Activated naive CD4-positive, alpha-beta T cell treated with anti-CD3 and anti-CD28 coated beads, Interleukin-2, amount 50 U/mL, for 72 hours (primary cell): Measurements from ENCODE around the gene DCBLD2. TPM values are rescaled to one million over a fixed set of nuclear protein-coding genes. Genes with fewer than 3 reads are reported as not detected.

Experiments
- ATAC-seq, 2 donors: fragments of 150-1000 bp; cut with Tn5 transposase; 2 replicates each; pipeline ENCODE4 v1.10.0; 2021; ENCODE audit warnings: mild to moderate bottlenecking in 2 of 2, moderate library complexity in 2 of 2
- DNase-seq, 2 donors: peaks; one replicate each; pipeline ENCODE4 v3.0.0; 2021 to 2022; ENCODE audit warnings: low spot score in 2 of 2
- H3K27ac Mint-ChIP-seq, 2 donors: one replicate each; pipeline ENCODE4 v1.8.0; 2022; ENCODE audit warnings: mild to moderate bottlenecking in 2 of 2, mixed read lengths in 2 of 2
- H3K36me3 Mint-ChIP-seq, 2 donors: one replicate each; pipeline ENCODE4 v1.8.0; 2022; ENCODE audit warnings: mixed read lengths in 2 of 2
- H3K9me3 Mint-ChIP-seq, 2 donors: one replicate each; pipeline ENCODE4 v1.8.0; 2022; ENCODE audit warnings: mixed read lengths in 2 of 2
- total RNA-seq, 2 donors: library from RNA; stranded (reverse); gene quantifications; one replicate each; pipeline ENCODE4 v1.2.3, GENCODE V29; 2022

Gene DCBLD2, protein sequence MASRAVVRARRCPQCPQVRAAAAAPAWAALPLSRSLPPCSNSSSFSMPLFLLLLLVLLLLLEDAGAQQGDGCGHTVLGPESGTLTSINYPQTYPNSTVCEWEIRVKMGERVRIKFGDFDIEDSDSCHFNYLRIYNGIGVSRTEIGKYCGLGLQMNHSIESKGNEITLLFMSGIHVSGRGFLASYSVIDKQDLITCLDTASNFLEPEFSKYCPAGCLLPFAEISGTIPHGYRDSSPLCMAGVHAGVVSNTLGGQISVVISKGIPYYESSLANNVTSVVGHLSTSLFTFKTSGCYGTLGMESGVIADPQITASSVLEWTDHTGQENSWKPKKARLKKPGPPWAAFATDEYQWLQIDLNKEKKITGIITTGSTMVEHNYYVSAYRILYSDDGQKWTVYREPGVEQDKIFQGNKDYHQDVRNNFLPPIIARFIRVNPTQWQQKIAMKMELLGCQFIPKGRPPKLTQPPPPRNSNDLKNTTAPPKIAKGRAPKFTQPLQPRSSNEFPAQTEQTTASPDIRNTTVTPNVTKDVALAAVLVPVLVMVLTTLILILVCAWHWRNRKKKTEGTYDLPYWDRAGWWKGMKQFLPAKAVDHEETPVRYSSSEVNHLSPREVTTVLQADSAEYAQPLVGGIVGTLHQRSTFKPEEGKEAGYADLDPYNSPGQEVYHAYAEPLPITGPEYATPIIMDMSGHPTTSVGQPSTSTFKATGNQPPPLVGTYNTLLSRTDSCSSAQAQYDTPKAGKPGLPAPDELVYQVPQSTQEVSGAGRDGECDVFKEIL
- 1 to 10 TPM; 2.8 to 3.2 TPM for total RNA-seq

- Mint-ChIP-seq H3K9me3 (no peaks in the 10 kb centered on the region), H3K36me3 (no peaks in the 10 kb centered on the region), H3K27ac (peak within 1 kb of the TSS; percentile 89 to 91)
- peak; percentile 97 to 98 for ATAC-seq
- DNase-seq = peak; percentile 93 to 97
Measured at GRCh38 chr3:98901392-98902350, at the start of gene DCBLD2. TSS of gene DCBLD2 (minus strand) at chr3:98901695. CDS start at chr3:98901326, 369 bp downstream.

DNA sequence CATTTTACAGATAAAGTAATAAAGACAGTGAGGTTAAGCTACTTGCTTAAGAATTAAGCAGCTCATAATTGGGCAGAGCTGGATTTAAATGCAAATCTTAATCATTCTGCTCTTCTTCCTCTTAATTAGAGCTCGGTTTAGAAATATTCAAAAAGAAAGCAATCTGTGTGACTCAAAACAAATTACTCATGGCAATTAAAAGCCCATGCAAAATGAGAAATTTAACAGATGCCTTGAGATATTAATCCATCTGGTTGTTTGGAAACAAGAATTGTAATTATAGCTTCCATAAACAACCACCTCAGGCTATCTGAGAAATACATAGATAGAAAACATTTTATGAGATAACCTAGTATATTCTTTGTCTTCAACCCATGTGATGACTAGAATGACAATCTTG is 44.2 kb upstream of the DCBLD2 start:
- no peak overlapping the region for H3K27ac Mint-ChIP-seq
- ATAC-seq (no peak), DNase-seq (no peak)
- H3K36me3 Mint-ChIP-seq = no peaks in the 10 kb centered on the region
- H3K9me3 Mint-ChIP-seq = no peaks in the 10 kb centered on the region

DNA sequence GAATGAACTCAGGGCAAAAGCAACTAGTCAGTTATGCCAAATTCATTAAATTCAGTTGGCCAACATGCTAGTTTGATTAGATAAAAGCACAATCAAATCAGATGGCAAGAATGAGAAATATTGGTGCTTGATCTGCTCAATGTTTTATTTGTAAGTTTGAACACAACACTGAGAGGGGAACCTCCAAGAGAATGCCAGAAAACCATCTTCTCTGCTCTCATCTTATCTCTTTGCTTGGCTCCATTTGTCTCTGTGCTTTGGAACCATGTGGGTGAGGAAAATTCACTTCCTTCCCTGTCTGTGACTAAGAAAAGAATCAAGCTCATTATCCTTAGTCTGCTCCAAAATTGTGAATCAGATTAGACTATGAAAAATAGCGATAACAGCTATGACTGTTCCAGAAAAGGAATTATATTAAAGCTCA is 43.6 kb upstream of the DCBLD2 start:
- H3K9me3 Mint-ChIP-seq = no peaks in the 10 kb centered on the region
- H3K36me3 Mint-ChIP-seq = no peaks in the 10 kb centered on the region
- no peak overlapping the region for H3K27ac Mint-ChIP-seq
- no peak for ATAC-seq
- DNase-seq = no peak

DNA sequence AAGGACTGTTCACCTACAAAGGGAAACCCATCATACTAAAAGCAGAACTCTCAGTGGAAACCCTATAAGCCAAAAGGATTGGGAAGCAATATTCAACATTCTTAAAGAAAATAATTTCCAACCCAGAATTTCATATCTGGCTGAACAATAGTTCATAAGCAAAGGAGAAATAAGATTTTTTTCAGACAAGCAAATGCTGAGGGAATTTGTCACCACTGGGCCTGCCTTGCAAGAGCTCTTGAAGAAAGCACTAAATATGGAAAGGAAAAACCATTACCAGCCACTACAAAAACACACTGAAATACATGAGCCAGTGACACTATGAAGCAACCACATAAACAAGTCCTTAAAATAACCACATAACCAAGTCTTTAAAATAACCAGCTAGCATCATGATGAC is 28.9 kb upstream of the DCBLD2 start:
- no peak overlapping the region for H3K27ac Mint-ChIP-seq
- ATAC-seq (no peak), DNase-seq (no peak)
- peaks cover 12 to 13% of the 10 kb centered on the region in 2 donors for H3K9me3 Mint-ChIP-seq
- peaks cover 0 to 19% of the 10 kb centered on the region in 2 donors for H3K36me3 Mint-ChIP-seq

GRCh38 chr3:98921957-98922356 is 20.5 kb upstream of the DCBLD2 start:
- Mint-ChIP-seq H3K27ac (no peak overlapping the region), H3K9me3 (no peaks in the 10 kb centered on the region), H3K36me3 (no peaks in the 10 kb centered on the region)
- ATAC-seq = no peak
- DNase-seq = no peak

DNA sequence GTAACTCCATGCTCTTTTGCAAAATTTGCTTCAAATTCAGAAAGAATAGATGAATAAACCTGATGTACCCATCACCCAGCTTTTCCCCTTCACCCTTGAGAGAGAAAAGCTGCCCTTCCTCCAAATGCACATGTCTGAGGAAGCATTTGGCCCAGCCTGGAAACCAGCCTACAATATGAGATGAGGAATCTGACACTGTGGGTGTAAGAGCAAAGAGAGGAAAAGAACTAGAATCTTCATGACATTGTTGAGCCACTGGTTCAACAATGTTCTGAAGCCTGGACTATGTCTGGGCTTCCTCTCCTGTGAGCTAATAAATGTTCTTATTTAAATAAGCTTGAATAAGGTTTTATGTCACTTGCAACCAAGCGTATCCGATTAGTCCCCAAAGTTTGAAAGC is 18.7 kb upstream of the DCBLD2 start:
- no peak for DNase-seq
- no peak overlapping the region for H3K27ac Mint-ChIP-seq

GRCh38 chr3:98918586-98918985 is 17.1 kb upstream of the DCBLD2 start:
- ATAC-seq (no peak), DNase-seq (no peak)
- no peaks in the 10 kb centered on the region for H3K9me3 Mint-ChIP-seq
- no peak overlapping the region for H3K27ac Mint-ChIP-seq
- H3K36me3 Mint-ChIP-seq = no peaks in the 10 kb centered on the region

More for the DNA sequence above, 18.7 kb upstream of the DCBLD2 start:
- H3K36me3 Mint-ChIP-seq = no peaks in the 10 kb centered on the region
- no peaks in the 10 kb centered on the region for H3K9me3 Mint-ChIP-seq
- no peak for ATAC-seq

- ATAC-seq (no peak), DNase-seq (no peak)
- no peaks in the 10 kb centered on the region for H3K9me3 Mint-ChIP-seq
- H3K27ac Mint-ChIP-seq = no peak overlapping the region
- no peaks in the 10 kb centered on the region for H3K36me3 Mint-ChIP-seq
Measured at GRCh38 chr3:98917608-98918007, 16.1 kb upstream of the DCBLD2 start.

DNA sequence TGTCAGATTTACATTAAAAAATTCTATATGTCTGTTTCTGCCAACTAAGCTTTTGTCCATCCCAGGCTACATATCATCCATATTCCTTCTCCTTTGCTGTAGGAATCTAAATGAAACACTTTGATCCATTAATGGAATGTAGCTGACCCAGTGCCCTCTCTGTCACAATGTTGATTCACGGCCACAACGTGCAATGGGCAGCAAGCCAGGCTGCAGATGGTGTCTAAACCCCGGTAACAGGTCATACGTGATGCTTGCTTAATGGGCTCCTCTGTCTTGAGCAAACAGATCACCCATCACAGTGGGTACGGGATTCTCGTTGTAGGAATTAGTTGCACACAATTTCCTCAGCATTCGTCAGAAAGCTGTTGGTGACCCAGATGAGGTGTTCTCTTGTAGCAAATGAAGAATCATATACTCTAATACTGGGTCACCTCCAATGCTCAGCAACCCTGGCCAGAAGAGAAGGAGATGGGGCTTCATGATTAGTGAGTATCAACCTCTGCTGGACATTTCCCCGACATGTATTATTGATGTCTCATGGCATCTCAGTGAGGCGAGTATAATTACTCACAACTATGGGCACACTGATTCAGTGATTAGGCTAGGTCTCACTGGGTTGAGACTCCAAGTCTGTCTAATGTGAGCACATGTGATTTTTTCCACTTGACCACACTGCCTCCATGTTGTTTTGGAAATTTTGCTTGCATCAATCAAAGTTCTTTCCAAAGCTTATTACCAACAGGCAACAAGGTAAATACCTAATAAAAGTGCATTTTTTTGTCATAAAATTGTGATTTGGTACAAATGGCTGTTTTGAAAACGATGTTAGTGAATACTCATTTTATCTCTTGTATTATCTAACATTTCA is 12.9 kb upstream of the DCBLD2 start:
- no peak for DNase-seq
- peaks cover 7% of the 10 kb centered on the region in 2 donors for H3K9me3 Mint-ChIP-seq
- peaks cover 0 to 9% of the 10 kb centered on the region in 2 donors for H3K36me3 Mint-ChIP-seq
- ATAC-seq = no peak
- H3K27ac Mint-ChIP-seq = no peak overlapping the region

- Mint-ChIP-seq H3K9me3 (peaks cover 12 to 15% of the 10 kb centered on the region in 2 donors), H3K27ac (no peak overlapping the region), H3K36me3 (peaks cover 0 to 20% of the 10 kb centered on the region in 2 donors)
- ATAC-seq (no peak), DNase-seq (no peak)
Measured at GRCh38 chr3:98912448-98912847, 11.0 kb upstream of the DCBLD2 start.

- no peak for DNase-seq
- H3K36me3 Mint-ChIP-seq = peaks cover 0 to 20% of the 10 kb centered on the region in 2 donors
- no peak for ATAC-seq
- peaks cover 12 to 15% of the 10 kb centered on the region in 2 donors for H3K9me3 Mint-ChIP-seq
- no peak overlapping the region for H3K27ac Mint-ChIP-seq
Measured at GRCh38 chr3:98906230-98906629, 4.7 kb upstream of the DCBLD2 start.

DNA sequence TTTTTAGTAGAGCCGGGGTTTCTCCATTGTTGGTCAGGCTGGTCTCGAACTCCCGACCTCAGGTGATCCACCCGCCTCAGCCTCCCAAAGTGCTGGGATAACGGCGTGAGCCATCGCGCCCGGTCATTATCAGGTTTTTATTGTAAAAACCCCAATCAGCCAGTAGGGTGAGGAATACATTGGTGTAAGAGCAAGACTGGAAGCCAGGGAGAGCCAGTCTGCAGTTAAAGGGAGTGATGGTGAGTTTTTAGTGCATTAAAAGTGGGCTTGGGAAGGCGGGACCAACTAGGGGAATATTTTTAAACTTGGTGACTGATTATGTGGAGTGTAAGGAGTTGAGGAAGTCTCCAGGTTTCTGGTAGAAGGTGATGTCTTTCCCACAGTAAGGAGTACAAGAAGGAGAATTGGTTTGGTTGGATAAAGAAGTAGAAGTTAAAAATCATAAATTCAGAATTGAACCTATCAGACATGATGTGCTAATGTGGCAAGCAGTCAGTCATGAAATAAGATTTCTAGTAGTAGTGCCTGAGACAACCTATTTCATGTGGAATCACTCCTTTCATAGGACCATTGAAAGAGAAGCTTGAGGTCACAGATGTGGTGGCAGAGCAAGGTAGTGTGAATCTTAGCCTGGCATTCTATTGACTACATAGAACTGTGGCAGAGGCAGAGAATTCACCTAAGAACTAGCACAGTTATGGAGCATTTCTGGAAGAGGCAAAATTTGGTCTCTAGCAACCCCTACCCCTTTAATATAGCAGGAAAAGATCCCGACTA is 2.4 kb upstream of the DCBLD2 start:
- ATAC-seq = no peak
- Mint-ChIP-seq H3K36me3 (peaks cover 0 to 6% of the 10 kb centered on the region in 2 donors), H3K9me3 (peaks cover 0 to 4% of the 10 kb centered on the region in 2 donors), H3K27ac (no peak overlapping the region)
- no peak for DNase-seq

GRCh38 chr3:98903099-98903498 is 1.6 kb upstream of the DCBLD2 start:
- no peak for DNase-seq
- no peak for ATAC-seq
- Mint-ChIP-seq H3K36me3 (no peaks in the 10 kb centered on the region), H3K27ac (no peak overlapping the region), H3K9me3 (no peaks in the 10 kb centered on the region)

GRCh38 chr3:98902351-98902740 is 851 bp upstream of the DCBLD2 start:
- ATAC-seq = no peak
- no peaks in the 10 kb centered on the region for H3K36me3 Mint-ChIP-seq
- DNase-seq = no peak
- peak overlapping the region; percentile 89 to 91 for H3K27ac Mint-ChIP-seq
- H3K9me3 Mint-ChIP-seq = no peaks in the 10 kb centered on the region

DNA sequence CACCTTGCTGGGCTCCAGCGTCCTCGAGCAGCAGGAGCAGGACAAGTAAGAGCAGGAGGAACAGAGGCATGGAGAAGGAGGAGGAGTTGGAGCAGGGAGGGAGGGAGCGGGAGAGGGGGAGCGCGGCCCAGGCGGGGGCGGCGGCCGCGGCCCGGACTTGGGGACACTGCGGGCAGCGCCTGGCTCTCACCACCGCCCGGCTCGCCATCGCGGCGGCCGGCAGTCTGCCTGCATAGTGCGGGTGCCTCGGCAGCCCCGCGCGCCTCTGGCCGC is 440 bp downstream of the DCBLD2 start:
- peak in 1 of 2 donors; percentile 55 for DNase-seq
- Mint-ChIP-seq H3K36me3 (no peaks in the 10 kb centered on the region), H3K27ac (peak overlapping the region; percentile 23 to 89), H3K9me3 (no peaks in the 10 kb centered on the region)
- ATAC-seq = peak in 1 of 2 donors; percentile 19
